Hematopoietic multipotent progenitor cell treated with erythropoietin and hydrocortisone succinate and interleukin-3 and kit ligand, for 15 days (in vitro differentiated cells): ENCODE measurements around the gene PRSS22.

Experiments
- DNase-seq: peaks from one replicate; pipeline ENCODE4 v3.0.0-alpha.2; 2015; ENCODE audit warnings: low spot score

The PRSS22 gene

GRCh38 chr16:2852731-2853507 lies 5.1 kb downstream of the PRSS22 start:
- DNase-seq, result no peak

GRCh38 chr16:2852003-2852730 lies 5.8 kb downstream of the PRSS22 start:
- no peak for DNase-seq

- no peak for DNase-seq
Observed at GRCh38 chr16:2848933-2849725, 8.8 kb downstream of the PRSS22 start.

- no peak for DNase-seq
Observed at GRCh38 chr16:2846511-2847310, 11.3 kb downstream of the PRSS22 start.

GRCh38 chr16:2845116-2845515 lies 12.9 kb downstream of the PRSS22 start:
- no peak for DNase-seq

- no peak for DNase-seq
Observed at GRCh38 chr16:2843526-2843925, 14.4 kb downstream of the PRSS22 start.

DNA sequence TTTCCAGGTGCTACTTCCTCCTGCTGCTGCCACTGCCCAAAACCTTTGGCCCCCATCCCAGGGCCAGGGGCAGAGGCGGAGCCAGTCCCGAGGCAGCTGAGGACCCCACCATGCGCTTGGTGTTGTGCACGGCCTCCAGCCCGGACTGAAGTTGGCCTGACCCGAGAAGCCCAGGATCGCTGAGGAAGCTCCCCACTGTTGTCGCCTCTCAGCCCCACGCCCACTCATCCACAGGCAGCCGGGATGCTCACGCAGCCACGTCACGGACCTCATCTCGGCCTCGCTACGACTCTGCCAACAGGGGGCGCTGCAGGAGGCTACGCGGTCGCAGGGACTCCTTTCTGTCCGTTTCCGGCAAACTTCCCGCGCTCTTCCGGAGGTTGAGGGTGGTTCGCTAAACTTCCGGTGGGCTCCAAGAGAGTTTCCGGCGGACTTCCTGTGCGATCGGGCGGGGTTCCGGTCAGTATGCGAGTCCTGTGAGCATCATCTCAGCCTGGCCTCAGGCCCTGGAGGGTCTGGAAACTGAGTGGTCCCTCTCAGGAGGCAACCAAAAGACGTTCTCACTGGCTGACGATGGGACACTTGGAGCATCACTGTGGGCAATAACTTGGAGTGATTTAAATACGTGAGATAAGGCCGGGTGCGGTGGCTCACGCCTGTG lies 15.5 kb downstream of the PRSS22 start:
- peak; percentile 40 for DNase-seq

- no peak for DNase-seq
Observed at GRCh38 chr16:2841606-2842339, 16.2 kb downstream of the PRSS22 start.

DNA sequence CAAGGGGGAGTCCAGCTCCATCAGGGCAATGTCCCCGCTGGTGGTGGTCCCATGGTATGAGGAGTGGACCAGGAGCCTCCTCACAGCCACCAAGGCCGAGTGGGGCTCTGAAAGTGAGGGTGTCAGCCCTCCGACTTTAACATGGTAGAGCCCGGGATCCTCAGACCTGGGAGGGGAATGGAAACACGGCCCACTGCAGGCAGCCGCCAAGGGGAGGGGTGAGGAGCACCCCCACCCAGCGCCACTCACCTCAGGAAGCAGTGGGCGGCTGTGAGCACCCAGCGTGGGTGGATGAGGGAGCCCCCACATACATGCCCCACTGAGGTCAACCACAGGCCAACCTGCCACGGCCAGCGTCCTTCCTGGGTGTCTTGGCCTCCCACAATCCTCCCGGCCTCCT lies 17.1 kb downstream of the PRSS22 start:
- no peak for DNase-seq

DNA sequence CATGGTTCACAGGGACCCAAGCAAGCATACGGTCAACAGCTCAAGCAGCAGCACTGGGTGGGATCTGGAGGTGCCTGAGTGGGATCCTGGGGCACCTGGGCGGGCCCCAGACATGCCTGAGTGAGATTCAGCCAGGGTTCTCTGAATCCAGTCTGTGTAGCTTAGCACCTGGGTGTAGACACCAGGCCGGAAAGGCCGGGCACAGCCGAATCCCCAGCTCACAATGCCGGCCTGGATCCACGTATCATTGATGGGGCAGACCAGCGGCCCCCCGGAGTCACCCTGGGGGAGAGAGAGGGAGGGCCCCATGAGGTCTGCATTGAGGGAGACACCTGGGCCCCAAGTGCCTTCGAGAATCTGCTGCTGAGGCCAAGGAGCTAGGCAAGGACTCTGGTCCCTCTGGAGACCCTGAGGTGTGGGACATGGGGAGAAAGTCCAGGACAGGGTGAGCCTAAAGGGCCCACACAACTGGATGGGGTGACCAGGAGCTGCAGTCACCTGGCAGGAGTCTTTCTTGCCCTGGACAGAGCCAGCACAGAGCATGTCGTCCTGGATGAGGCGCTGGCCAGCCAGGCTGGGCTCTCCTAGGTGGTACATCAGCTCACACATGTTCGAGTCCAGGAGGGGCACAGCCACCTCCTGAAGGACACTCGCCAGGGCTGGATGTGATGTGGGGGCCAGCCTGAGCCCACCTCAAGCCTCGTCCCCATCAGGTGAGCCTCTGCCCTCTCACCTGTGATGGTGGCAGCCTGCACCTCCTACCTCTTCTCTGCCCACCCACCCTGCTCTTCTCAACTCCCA lies 18.1 kb downstream of the PRSS22 start:
- DNase-seq, result no peak

DNA sequence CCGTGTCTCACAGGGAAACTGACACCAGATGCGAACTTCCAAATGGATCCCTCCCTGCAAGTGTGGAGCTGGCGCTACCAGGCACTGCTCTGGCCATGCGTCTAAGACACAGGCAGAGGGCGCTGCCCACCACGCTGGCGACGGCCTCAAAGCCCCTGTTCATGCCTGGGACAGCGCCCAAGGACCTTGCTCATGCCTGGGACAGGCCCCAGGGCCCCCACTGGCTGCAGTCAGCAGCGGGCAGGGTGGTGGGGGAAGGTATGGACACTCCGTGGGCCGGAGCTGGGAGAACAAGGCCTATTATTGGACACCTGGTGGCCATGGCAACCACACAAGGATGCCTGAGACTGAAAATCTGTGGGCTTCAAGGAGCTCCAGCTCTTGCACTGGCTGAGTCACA lies 19.0 kb downstream of the PRSS22 start:
- peak; percentile 16 for DNase-seq

- no peak for DNase-seq
Observed at GRCh38 chr16:2836646-2837508, 21.1 kb downstream of the PRSS22 start.

DNA sequence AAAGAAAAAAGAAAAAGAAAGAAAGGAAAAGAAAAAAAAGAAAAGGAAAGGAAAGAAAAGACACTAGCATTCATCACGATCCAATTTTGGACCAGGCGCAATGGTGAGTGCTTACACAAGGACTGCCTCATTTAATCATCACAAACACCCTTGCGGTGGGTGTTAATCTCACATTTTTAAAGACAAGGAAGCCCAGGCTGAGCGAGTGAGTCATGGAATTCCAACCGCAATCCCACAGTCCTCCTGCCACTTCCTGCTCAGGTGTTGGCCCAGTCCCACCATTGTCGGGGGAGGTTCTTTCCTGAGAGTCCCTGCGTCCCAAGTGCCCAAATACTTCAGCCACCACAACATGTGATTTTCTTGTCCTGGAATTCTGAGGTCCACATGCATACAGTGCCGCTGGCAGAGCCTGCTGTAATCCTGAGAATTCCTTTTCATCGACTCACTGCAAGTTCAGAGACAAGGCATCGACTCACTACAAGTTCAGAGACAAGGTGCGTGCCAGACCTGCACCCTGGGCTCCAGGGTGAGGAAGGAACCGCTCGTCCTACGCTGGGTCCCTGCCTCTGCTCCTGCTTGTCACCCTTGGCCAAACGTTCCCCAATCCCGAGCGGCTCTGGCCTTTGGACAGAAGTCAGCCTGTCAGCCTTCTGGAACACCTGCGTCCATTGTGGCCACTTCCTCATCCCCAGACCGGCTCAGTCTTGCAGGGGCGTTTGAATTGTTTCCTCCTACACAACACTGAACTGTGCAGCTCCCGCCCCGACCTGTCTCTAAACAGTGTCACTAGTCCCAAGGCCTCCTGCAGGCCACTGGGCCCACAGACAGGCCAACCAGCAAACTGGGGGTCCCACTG lies 22.1 kb downstream of the PRSS22 start:
- DNase-seq, result no peak

- DNase-seq, result no peak
Observed at GRCh38 chr16:2834968-2835367, 23.0 kb downstream of the PRSS22 start.

- no peak for DNase-seq
Observed at GRCh38 chr16:2833776-2834175, 24.2 kb downstream of the PRSS22 start.

- DNase-seq, result no peak
Observed at GRCh38 chr16:2831203-2831602, 26.8 kb downstream of the PRSS22 start.

DNA sequence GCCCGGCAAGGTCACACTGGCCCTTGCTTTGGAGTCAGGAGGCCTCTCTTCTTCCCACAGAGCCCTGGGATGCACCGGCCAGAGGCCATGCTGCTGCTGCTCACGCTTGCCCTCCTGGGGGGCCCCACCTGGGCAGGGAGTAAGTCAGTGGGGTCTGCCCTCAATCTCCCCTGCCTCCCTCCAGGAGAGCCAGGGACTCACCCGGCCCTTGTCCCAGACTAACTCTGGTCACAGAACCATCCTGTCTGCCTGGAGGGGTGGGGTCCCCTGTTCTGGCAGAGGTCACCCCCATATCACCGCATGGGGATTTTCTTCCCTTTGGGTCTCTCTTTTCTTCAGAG lies 27.6 kb downstream of the PRSS22 start:
- no peak for DNase-seq
